HCEC 1CT (cell line): Measurements from ENCODE around the gene CNN2.

Experiments used
- DNase-seq: peaks from one replicate; pipeline ENCODE4 v3.0.0-alpha.2; 2017

The CNN2 gene

DNA sequence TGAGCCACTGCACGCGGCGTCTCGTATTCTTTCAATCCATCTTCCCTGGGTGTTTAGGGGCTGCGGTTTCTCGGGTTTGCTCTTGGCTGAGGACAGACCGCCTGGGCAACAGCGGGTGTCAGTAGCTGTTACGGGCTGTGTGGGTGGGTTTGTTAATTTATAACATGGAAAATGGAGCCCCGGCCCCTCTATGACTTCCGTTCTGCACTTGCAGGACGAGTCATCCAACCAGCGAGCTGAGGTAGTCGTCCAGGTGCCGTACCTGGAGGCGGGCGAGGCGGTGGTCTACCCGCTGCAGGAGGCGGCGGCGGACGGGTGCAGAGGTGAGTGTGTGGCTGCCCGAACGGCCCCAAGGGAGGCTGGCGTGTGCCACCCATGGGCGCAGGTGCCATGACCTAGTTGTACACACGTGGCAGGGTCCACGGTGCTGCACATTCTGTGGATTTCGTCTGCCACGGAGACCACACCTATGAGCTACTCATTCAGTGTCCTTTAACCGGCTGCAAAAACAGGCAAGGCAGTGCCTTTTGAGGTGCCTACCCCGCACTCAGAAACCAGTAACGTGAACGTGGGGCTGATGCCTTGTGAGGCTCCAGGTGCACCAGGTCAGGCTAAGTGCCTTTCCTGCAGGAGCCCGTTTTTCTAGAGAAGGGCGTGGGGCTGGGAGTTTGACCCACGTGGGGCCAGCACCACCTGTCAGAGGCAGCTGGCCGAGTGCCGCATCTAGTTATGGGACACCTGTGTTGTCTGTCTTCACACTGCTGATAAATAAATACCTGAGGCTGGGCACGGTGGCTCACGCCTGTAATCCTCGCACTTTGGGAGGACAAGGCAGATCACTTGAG lies 57.8 kb downstream of the CNN2 start:
- DNase-seq, result no peak

DNA sequence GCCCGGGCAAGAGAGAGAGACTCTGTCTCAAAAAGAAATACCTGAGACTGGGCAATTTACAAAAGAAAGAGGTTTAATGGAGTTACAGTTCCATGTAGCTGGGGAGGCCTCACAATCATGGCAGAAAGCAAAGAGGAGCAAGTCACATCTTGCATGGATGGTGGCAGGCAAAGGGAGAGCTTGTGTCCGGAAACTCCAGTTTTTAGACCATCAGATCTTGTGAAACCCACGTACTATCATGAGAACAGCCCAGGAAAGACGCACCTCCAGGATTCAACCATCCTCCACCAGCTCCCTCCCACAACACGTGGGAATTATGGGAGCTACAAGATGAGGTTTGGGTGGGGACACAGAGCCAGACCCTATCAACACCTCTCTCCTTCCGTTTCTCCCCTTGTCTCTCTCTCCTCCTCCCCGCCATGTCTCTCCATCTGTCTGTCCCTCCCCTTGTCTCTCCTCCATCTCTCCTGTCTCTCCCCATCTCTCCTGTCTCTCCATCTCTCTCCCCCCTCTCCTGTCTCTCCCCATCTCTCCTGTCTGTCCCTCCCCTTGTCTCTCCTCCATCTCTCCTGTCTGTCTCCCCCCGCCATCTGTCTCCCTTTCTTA lies 58.7 kb downstream of the CNN2 start:
- no peak for DNase-seq

DNA sequence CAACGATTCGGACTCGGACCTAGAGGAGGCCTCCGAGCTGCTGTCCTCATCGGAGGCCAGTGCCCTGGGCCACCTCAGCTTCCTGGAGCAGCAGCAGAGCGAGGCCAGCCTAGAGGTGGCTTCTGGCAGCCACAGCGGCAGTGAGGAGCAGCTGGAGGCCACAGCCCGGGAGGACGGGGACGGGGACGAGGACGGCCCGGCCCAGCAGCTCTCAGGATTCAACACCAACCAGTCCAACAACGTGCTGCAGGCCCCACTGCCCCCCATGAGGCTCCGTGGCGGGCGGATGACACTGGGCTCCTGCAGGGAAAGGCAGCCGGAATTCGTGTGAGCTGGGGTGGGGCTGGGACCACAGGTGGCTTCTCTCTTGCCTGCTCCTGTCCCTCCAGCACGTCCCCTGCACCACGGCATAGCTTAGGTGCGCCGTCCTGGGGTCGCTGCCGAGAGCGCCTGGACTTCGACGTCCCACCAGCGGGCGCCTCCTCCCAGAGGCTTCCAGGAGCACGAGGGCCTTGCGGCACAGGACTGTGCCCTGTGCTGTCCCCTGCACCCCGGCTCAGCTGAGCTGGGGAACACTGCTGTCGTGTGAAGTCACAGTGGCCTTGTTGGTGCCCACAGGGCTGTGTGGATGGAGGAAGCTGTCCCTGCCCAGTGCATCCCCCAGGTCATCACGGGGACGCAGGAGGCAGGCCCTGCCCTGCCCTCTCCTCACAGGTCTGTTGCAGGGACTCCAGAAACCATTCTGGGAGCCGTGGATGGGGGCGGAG lies 59.5 kb downstream of the CNN2 start:
- no peak for DNase-seq

DNA sequence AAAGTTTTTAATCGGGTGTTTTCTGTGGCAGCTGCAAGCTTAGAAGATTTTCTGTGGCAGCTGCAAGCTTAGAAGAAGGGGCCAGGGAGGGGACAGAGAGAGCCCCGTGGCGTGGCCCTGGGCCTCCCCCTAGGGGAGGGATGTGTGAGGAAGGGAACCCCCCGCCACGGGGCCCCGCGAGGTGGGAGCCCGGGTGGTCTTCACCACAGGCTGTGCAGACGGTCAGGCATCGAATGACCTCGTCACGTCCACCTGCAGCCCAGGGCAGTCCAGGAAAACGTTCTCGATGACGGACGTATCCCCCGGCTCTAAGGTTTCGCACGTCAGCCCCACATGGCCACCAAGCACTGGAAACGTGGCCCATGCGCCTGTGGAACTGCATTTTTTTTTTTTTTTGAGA lies 60.2 kb downstream of the CNN2 start:
- DNase-seq, result no peak

DNA sequence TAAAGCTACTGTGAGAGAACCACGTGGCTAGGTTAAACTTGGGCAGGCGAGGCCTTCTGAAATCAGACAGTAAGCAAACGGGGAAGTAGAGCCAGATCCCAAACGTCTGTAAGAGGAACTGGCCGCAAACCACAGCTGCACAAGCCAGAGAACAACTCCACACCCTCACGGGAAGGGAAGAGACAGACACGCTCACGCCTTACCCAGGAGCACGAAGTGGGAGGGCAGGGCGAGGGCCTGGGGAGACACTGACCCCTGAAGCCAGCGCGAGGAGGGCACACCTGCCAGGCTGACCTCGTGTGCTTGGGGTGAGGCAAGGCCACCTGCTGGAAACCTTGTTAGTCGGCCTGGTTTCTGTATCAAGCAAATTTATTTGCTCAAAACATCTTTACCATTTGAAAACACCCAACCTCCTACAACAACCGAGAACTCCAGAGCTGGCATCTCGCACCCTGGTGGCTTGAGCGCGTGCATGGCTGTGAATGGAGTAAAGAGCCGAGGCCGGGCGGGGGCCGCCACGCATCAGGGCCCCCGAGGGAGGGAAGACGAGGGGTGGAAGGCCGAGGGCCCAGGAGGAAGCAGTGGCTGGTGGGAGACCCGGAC lies 61.5 kb downstream of the CNN2 start:
- DNase-seq, result no peak

DNA sequence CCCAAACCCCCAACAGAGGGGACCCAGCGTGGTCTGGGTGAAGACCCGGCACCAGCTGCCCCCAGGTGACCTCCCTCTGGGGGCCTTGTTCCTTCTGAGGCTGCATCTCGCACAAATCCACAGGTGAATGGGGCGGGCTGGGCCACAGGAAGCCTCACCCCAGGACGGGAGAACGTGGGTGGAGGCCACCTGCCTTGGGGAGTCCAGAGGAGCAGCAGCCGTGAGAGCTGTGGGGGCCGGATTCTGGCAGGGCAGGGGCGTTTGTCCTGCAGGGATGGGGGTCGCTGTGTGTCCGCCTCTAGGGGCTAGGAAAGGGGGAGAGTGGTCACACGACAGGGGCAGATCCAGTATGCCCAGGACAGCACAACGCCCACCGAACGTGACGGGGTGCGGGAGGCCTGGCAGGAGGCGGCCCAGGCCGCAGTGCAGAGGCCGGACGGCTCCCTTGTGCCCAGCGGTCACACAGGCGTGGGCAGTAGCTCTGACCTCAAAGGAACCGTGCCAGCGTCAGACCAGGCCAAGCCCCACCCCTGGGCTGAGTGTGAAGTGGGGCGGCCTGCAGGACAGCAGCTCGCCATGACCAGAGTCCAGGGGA lies 62.1 kb downstream of the CNN2 start:
- no peak for DNase-seq
